Measurements from ENCODE around the gene SPX. TPM values are rescaled to one million over a fixed set of nuclear protein-coding genes. Genes with fewer than 3 reads are reported as not detected.

Gene SPX
- total RNA-seq, result 1 to 10 TPM in 1 of 2 donors, under 1 TPM in 1; 0.25 to 1.2 TPM
- polyA plus RNA-seq, result 1 to 10 TPM in 1 of 2 donors, under 1 TPM in 1; 0.30 to 3.7 TPM

GRCh38 chr12:21526053-21526452 lies at the start of gene SPX:
Gene SPX (plus strand): TSS chr12:21526296. CDS start chr12:21526473, 177 bp downstream.
- TF ChIP-seq RXRA (IDR thresholded peaks at IDR 0.05) (no peak), SP1 (IDR thresholded peaks at IDR 0.05) (no peak), YY1 (IDR thresholded peaks at IDR 0.05) (no peak), ZBTB33 (IDR thresholded peaks at IDR 0.05) (no peak)
- H3K9ac ChIP-seq (ENCODE audit: low read depth in 1 of 2, low read length in 2 of 2), result no peak within 1 kb of the TSS
- H3K9me3 ChIP-seq (ENCODE audit: control insufficient read depth in 4 of 4, low read length in 3 of 4), result peaks cover 0 to 3% (median 0%) of the 10 kb centered on the region in 4 donors
- H3K4me1 ChIP-seq (ENCODE audit: control insufficient read depth in 4 of 4, insufficient read depth in 4 of 4, low read length in 3 of 4), result peaks cover 0 to 22% (median 17%) of the 10 kb centered on the region in 4 donors
- WGBS, result 99% methylated on average over 1 of the region's 1 CpG
- peak within 1 kb of the TSS; percentile 1 to 90 (median 47) for H3K4me3 ChIP-seq (ENCODE audit: low read depth in 1 of 3, low read length in 3 of 3)
- no peaks in the 10 kb centered on the region for H3K36me3 ChIP-seq (ENCODE audit: control insufficient read depth in 4 of 4, insufficient read depth in 3 of 4, low read depth in 1 of 4, low read length in 3 of 4)
- H3K27me3 ChIP-seq (ENCODE audit: control insufficient read depth in 4 of 4, insufficient read depth in 4 of 4, low read length in 3 of 4), result no peaks in the 10 kb centered on the region
- no peak within 1 kb of the TSS for H3K27ac ChIP-seq (ENCODE audit: low read depth in 1 of 2, low read length in 2 of 2)
- no peak for DNase-seq (ENCODE audit: low spot score)

- H3K4me3 ChIP-seq (ENCODE audit: low read depth in 1 of 3, low read length in 3 of 3), result no peak overlapping the region
- TF ChIP-seq MAX (IDR thresholded peaks at IDR 0.05), result no peak
- no peak for TF ChIP-seq REST (IDR thresholded peaks at IDR 0.05)
- H3K9me3 ChIP-seq (ENCODE audit: control insufficient read depth in 4 of 4, low read length in 3 of 4), result no peaks in the 10 kb centered on the region
- H3K9ac ChIP-seq (ENCODE audit: low read depth in 1 of 2, low read length in 2 of 2), result no peak overlapping the region
- H3K27me3 ChIP-seq (ENCODE audit: control insufficient read depth in 4 of 4, insufficient read depth in 4 of 4, low read length in 3 of 4), result no peaks in the 10 kb centered on the region
- WGBS, result 95% methylated on average over 3 of the region's 3 CpGs
- DNase-seq (ENCODE audit: low spot score), result no peak
- H3K36me3 ChIP-seq (ENCODE audit: control insufficient read depth in 4 of 4, insufficient read depth in 3 of 4, low read depth in 1 of 4, low read length in 3 of 4), result peaks cover 5 to 51% (median 23%) of the 10 kb centered on the region in 4 donors
- no peak overlapping the region for H3K27ac ChIP-seq (ENCODE audit: low read depth in 1 of 2, low read length in 2 of 2)
- H3K4me1 ChIP-seq (ENCODE audit: control insufficient read depth in 4 of 4, insufficient read depth in 4 of 4, low read length in 3 of 4), result no peaks in the 10 kb centered on the region
Observed at GRCh38 chr12:21476949-21477348, 49.1 kb upstream of the SPX start.

GRCh38 chr12:21478756-21479455 lies 47.2 kb upstream of the SPX start:
- no peaks in the 10 kb centered on the region for H3K9me3 ChIP-seq (ENCODE audit: control insufficient read depth in 4 of 4, low read length in 3 of 4)
- no peaks in the 10 kb centered on the region for H3K4me1 ChIP-seq (ENCODE audit: control insufficient read depth in 4 of 4, insufficient read depth in 4 of 4, low read length in 3 of 4)
- H3K27ac ChIP-seq (ENCODE audit: low read depth in 1 of 2, low read length in 2 of 2), result no peak overlapping the region
- peaks cover 3 to 53% (median 22%) of the 10 kb centered on the region in 4 donors for H3K36me3 ChIP-seq (ENCODE audit: control insufficient read depth in 4 of 4, insufficient read depth in 3 of 4, low read depth in 1 of 4, low read length in 3 of 4)
- H3K4me3 ChIP-seq (ENCODE audit: low read depth in 1 of 3, low read length in 3 of 3), result no peak overlapping the region
- no peak overlapping the region for H3K9ac ChIP-seq (ENCODE audit: low read depth in 1 of 2, low read length in 2 of 2)
- no peak for DNase-seq (ENCODE audit: low spot score)
- no peaks in the 10 kb centered on the region for H3K27me3 ChIP-seq (ENCODE audit: control insufficient read depth in 4 of 4, insufficient read depth in 4 of 4, low read length in 3 of 4)
- TF ChIP-seq HNF4G (IDR thresholded peaks at IDR 0.05) (no peak), TAF1 (conservative IDR thresholded peaks at IDR 0.05) (no peak)
- 91% methylated on average over 10 of the region's 10 CpGs for WGBS
